Lung (tissue), 12 donors: ENCODE results near the gene CAPN5. TPM values are rescaled to one million over a fixed set of nuclear protein-coding genes. Genes with fewer than 3 reads are reported as not detected.
"Not testable (repeated sequence)": the region's sequence is repeated elsewhere in the genome, so short reads cannot be mapped to it uniquely, and the experiment has no call there.

ENCODE experiments used
- ATAC-seq: fragments of 200-7000 bp; cut with Tn5 transposase; one replicate; pipeline ENCODE4 v1.9.1; 2020; ENCODE audit warnings: moderate number of reproducible peaks; ENCODE audit not compliant: insufficient read depth, low FRiP score
- DNase-seq, 3 donors: peaks; one replicate each; pipeline ENCODE4 v3.0.0-alpha.2; 2013 to 2017
- H3K27ac ChIP-seq, 2 donors: one replicate each; pipeline ENCODE4 v1.5.1; 2013; ENCODE audit warnings: mild to moderate bottlenecking in 2 of 2, moderate library complexity in 2 of 2, control low read depth in 1 of 2, inconsistent platforms in 1 of 2, low read depth in 1 of 2, low read length in 1 of 2
- H3K27me3 ChIP-seq, 3 donors: one replicate each; pipeline ENCODE4 v1.5.1; 2013; ENCODE audit warnings: low read length in 2 of 3; ENCODE audit not compliant: control insufficient read depth in 3 of 3, insufficient read depth in 3 of 3
- H3K36me3 ChIP-seq, 4 donors: one replicate each; pipeline ENCODE4 v1.5.1; 2013; ENCODE audit warnings: low read length in 4 of 4, mild to moderate bottlenecking in 1 of 4, moderate library complexity in 1 of 4; ENCODE audit not compliant: control insufficient read depth in 4 of 4, insufficient read depth in 4 of 4
- H3K4me1 ChIP-seq, 5 donors: one replicate each; pipeline ENCODE4 v1.5.1; 2013; ENCODE audit warnings: low read length in 5 of 5, mild to moderate bottlenecking in 2 of 5, moderate library complexity in 1 of 5; ENCODE audit not compliant: control insufficient read depth in 5 of 5, insufficient read depth in 5 of 5
- H3K4me3 ChIP-seq: one replicate; pipeline ENCODE4 v1.5.1; 2013; ENCODE audit warnings: mild to moderate bottlenecking, control low read depth, moderate library complexity
- H3K9ac ChIP-seq, 2 donors: one replicate each; pipeline ENCODE4 v1.5.1; 2013; ENCODE audit warnings: low read length in 2 of 2, control low read depth in 1 of 2; ENCODE audit not compliant: insufficient read depth in 1 of 2
- H3K9me3 ChIP-seq, 4 donors: one replicate each; pipeline ENCODE4 v1.5.1; 2013; ENCODE audit warnings: low read length in 3 of 4, mild to moderate bottlenecking in 1 of 4, moderate library complexity in 1 of 4; ENCODE audit not compliant: control insufficient read depth in 4 of 4, insufficient read depth in 3 of 4
- CTCF ChIP-seq: IDR thresholded peaks from 2 replicates; pipeline ENCODE4 v1.5.1; 2012; ENCODE audit warnings: mild to moderate bottlenecking; ENCODE audit errors: control extremely low read depth, extremely low read depth
- WGBS, 2 donors: extraction: QIAGEN DNeasy Blood & Tissue Kit; methylation state at CpG; one replicate each; pipeline ENCODE4 v1.1.7; 2013; 5-methylcytosine and 5-hydroxymethylcytosine counted together
- polyA plus RNA-seq, 2 donors: library from polyadenylated mRNA; stranded (reverse); fragments of 200-250 nt; gene quantifications; one replicate each; pipeline ENCODE4 v1.2.1, GENCODE V29; 2013
- total RNA-seq, 2 donors: library from RNA; depleted of rRNA in 1 of 2; stranded (reverse); fragments of >200 nt in 1 of 2; gene quantifications; one replicate each; pipeline ENCODE4 v1.2.1, GENCODE V29; 2014 to 2021
- donor health status: control.
- donor health status: control.
- donor health status: Bipolar disorder and iron deficiency.
- donor health status: healthy.
- donor health status: DM: yes; HTN: yes; CAD: no.

Gene CAPN5
- total and polyA plus RNA-seq, 4 donors: 3.0 to 16.1 (median 9.4) TPM

DNA sequence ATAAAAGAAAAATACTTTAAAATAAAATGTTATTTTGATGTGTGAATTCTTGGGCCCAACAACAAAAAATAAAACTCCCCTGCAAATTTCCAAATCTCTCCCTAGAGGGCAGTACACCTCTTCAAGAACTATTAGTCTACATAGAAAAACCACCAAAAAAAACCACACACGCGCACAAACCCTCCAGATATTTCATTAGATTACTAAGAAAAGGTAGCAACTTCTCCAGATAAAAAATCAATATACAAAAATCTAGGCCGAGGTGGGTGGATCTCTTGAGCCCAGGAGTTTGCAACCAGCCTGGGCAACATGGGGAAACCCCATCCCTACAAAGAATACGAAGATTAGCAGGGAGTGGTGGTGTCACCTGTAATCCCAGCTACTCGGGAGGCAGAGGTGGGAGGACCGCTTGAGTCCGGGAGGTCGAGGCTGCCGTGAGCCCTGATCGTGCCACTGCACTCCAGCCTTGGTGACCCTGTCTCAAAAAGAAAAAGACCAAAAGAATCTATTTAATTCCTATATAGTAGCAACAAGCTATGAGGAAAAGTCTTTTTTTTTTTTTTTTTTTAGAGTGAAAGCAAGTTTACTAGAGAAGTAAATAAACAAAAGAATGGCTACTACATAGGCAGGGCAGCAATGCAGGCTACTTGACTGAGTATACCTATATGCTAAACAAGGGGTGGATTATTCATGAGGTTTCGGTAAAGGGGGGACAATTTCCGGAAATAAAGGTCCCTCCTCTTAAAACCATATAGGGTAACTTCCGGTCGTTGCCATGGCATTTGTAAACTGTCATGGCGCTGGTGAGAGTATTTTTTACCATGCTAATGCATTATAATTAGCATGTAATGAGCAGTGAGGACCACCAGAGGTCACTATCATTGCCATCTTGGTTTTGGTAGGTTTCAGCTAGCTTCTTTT, 19.5 kb upstream of the CAPN5 start:
- Histone ChIP-seq H3K27ac (no peak overlapping the region), H3K4me3 (no peak overlapping the region), H3K9ac (no peak overlapping the region), H3K9me3 (no peaks in the 10 kb centered on the region), H3K36me3 (no peaks in the 10 kb centered on the region), H3K27me3 (peaks cover 0 to 11% (median 9%) of the 10 kb centered on the region in 3 donors), H3K4me1 (peaks cover 0 to 5% (median 0%) of the 10 kb centered on the region in 5 donors)
- DNase-seq (peak; percentile 89 to 98 (median 97)), ATAC-seq (peak; percentile 81)
- 6 to 7% methylated on average over 15 of the region's 15 CpGs for WGBS, 2 donors
- peak; percentile 84 for TF ChIP-seq CTCF

GRCh38 chr11:77047928-77048446, 18.8 kb upstream of the CAPN5 start:
- H3K36me3 ChIP-seq, H3K4me1 ChIP-seq, H3K9ac ChIP-seq, H3K27ac ChIP-seq, H3K9me3 ChIP-seq, H3K4me3 ChIP-seq, ATAC-seq, DNase-seq: not testable (repeated sequence)
- 75 to 76% methylated on average over 7 of the region's 7 CpGs for WGBS, 2 donors
- peaks cover 0 to 11% (median 9%) of the 10 kb centered on the region in 3 donors for H3K27me3 ChIP-seq

GRCh38 chr11:77049026-77049425, 17.7 kb upstream of the CAPN5 start:
- Histone ChIP-seq H3K9ac (no peak overlapping the region), H3K4me1 (peaks cover 0 to 5% (median 0%) of the 10 kb centered on the region in 5 donors), H3K27ac (no peak overlapping the region), H3K36me3 (no peaks in the 10 kb centered on the region), H3K27me3 (peaks cover 0 to 11% (median 9%) of the 10 kb centered on the region in 3 donors), H3K9me3 (no peaks in the 10 kb centered on the region), H3K4me3 (no peak overlapping the region)
- 84 to 89% methylated on average over 6 of the region's 6 CpGs for WGBS, 2 donors
- ATAC-seq: no peak
- no peak for TF ChIP-seq CTCF
- DNase-seq: peak in 1 of 3 donors; percentile 1

DNA sequence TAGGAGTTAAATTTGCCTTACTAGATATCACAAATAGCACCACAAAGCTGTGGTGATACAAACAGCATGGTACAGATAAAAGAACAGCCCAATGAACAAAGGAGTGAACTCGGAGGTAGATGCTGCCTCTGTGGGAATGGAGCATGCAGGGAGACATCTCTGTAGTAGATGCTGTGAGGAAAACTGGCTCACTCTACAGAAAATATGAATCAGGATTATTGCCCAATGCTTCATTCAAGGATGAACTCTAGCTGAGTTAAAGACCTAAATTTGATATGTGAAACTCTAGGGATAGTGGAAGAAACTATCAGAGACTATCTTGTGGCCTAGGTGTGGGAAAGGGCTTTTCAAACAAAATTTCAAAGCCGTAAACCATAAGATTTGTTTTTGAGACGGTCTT, 15.3 kb upstream of the CAPN5 start:
- Histone ChIP-seq H3K4me1 (peaks cover 0 to 5% (median 0%) of the 10 kb centered on the region in 5 donors), H3K4me3 (no peak overlapping the region), H3K36me3 (no peaks in the 10 kb centered on the region), H3K27me3 (no peaks in the 10 kb centered on the region), H3K27ac (no peak overlapping the region), H3K9ac (no peak overlapping the region), H3K9me3 (peaks cover 0 to 8% (median 2%) of the 10 kb centered on the region in 4 donors)
- DNase-seq: no peak
- TF ChIP-seq CTCF: no peak
- 91 to 92% methylated on average over 3 of the region's 3 CpGs for WGBS, 2 donors
- ATAC-seq: no peak
